NB4 (cell line): ENCODE results near the gene JCAD.

ENCODE experiments used
- DNase-seq: peaks from one replicate; pipeline ENCODE4 v3.0.0; 2010; ENCODE audit warnings: low read depth
- H3K4me3 ChIP-seq: one replicate; pipeline ENCODE4 v1.5.1; 2011; ENCODE audit warnings: mild to moderate bottlenecking, low read depth, low read length, moderate library complexity
- CTCF ChIP-seq: IDR thresholded peaks from one replicate; pipeline ENCODE4 v1.5.1; 2012; ENCODE audit warnings: low read depth, low read length
- MYC ChIP-seq: IDR thresholded peaks from 2 replicates; pipeline ENCODE4 v1.6.1; 2011; ENCODE audit warnings: low read depth, low read length
- POLR2A ChIP-seq: IDR thresholded peaks from 2 replicates; pipeline ENCODE4 v1.6.1; 2011; ENCODE audit warnings: mild to moderate bottlenecking; ENCODE audit not compliant: insufficient read length; ENCODE audit errors: extremely low read depth
- TF ChIP-seq, protein P1 (sequence below): IDR thresholded peaks from 2 replicates; pipeline ENCODE4 v1.6.1; 2011; ENCODE audit warnings: low read depth, low read length

The JCAD gene

DNA sequence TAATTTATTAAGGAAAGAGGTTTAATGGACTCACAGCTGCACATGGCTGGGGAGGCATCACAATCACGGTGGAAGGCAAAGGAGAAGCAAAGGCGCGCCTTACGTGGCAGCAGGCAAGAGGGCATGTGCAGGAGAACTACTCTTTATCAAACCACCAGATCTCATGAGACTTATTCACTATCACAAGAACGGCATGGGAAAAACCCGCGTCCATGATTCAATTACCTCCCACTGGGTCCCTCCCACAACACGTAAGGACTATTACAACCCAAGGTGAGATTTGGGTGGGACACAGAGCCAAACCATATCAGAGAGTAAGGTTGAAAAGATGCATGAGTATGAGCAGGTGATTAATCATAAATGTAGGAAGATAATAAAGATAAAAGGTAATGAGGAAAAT, 3.2 kb upstream of the JCAD start:
- TF ChIP-seq POLR2A (no peak), MYC (no peak), CTCF (no peak)
- TF ChIP-seq, protein P1, sequence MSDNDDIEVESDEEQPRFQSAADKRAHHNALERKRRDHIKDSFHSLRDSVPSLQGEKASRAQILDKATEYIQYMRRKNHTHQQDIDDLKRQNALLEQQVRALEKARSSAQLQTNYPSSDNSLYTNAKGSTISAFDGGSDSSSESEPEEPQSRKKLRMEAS, result no peak
- H3K4me3 ChIP-seq, result no peak overlapping the region
- DNase-seq, result no peak

- no peak overlapping the region for H3K4me3 ChIP-seq
- DNase-seq, result peak; percentile 12
- no peak for TF ChIP-seq CTCF
- no peak for TF ChIP-seq POLR2A
- TF ChIP-seq, protein P1, result no peak
- TF ChIP-seq MYC, result no peak
Observed at GRCh38 chr10:30062090-30062489, 2.7 kb upstream of the JCAD start.

DNA sequence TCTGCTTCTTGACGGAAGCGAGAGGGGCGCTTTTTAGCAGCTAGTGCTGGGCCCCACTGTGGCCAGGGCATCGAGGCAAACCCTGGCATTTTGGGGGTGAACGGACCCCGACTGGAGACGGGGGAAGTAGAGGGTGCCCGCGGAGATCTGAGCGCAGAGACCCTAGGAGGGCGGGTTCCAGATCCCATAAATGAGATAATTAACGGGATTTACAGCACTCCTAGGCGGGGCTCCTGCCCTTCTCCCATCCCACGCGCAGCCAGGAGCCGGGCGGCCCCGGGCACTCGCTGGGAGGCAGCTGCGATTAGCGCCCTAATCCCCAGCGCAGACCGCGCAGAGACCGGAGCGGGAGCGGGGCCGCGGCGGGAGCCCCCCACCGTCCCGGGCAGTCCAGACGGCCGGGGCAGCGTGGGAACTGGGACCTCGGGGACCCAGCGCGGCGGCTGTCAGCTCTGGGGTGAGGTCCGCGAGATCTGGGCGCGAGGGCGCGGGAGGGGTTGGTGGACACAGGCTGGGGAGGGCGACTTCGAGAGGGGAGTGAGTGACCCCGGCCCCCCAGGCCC, 735 bp downstream of the JCAD start:
- H3K4me3 ChIP-seq, result no peak overlapping the region
- TF ChIP-seq POLR2A, result no peak
- TF ChIP-seq, protein P1, result no peak
- TF ChIP-seq CTCF, result no peak
- no peak for DNase-seq

- no peak for DNase-seq
- no peak overlapping the region for H3K4me3 ChIP-seq
- TF ChIP-seq, protein P1, result no peak
- TF ChIP-seq MYC (no peak), POLR2A (no peak), CTCF (no peak)
Observed at GRCh38 chr10:30057894-30058556, 1.4 kb downstream of the JCAD start.

DNA sequence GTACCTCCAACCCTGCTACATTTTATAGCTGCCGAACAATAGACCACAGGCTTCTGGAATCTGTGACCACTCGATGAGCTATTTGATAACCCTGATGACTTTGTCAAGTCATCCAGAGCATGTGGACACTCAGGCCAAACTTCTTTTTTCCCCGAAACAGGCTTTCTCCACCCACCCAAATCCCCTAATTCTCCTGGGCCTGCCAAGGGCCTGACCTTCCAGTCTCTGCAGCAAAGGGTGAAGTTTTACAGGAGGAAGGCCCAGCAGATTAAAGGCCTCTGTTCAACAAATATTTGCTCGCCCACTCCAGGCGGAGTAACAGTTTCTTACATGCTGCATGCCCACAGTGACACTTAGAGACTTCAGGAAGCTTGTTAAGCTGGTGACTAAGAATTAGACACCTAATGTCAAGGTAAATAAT, 2.0 kb downstream of the JCAD start:
- no peak for DNase-seq
- TF ChIP-seq MYC (no peak), POLR2A (no peak), CTCF (no peak)
- TF ChIP-seq, protein P1, result no peak
- no peak overlapping the region for H3K4me3 ChIP-seq
